A549 (cell line): ENCODE results near the gene SARDH. TPM values are rescaled to one million over a fixed set of nuclear protein-coding genes. Genes with fewer than 3 reads are reported as not detected.

Experiments used
- ATAC-seq, 2 experiments: fragments of 200-7000 bp in 1 of 2; fragments of >200 bp in 1 of 2; cut with Nextera tagmentation in 1 of 2; cut with Tn5 transposase in 1 of 2; 3 replicates each; pipeline versions ENCODE4 v1.8.0 to v1.9.1; 2018 to 2020; ENCODE audit warnings: mild to moderate bottlenecking in 1 of 2, moderate library complexity in 1 of 2
- CTCF ChIA-PET: fragments of 300-600 bp; sonication (Branson Sonifier 250); formaldehyde crosslinking; extraction: SDS; loops from one replicate; lab custom pipeline; 2021; ENCODE audit warnings: antibody characterized with exemption, inconsistent platforms; lab: Yijun Ruan, JAX
- POLR2A ChIA-PET: fragments of 350-600 bp; formaldehyde crosslinking; extraction: SDS; loops from one replicate; lab custom pipeline; 2021; ENCODE audit warnings: antibody characterized with exemption, inconsistent platforms; lab: Yijun Ruan, JAX
- DNase-seq, 2 experiments: peaks; one replicate each; pipeline versions ENCODE4 v3.0.0 to v3.0.0-alpha.2; 2011 to 2016; ENCODE audit warnings: low read depth in 1 of 2, low spot score in 1 of 2
- FAIRE-seq: peaks from 2 replicates; lab custom pipeline; 2011; peaks lifted over from hg19 to GRCh38; lab: Jason Lieb, UNC
- H3K27ac ChIP-seq, 2 experiments: fragments of >200 bp; sonication (Bioruptor Twin); formaldehyde crosslinking; 3 replicates each; pipeline ENCODE4 v1.5.1; 2016 to 2017
- H3K4me1 ChIP-seq: fragments of >200 bp; sonication (Bioruptor Twin); formaldehyde crosslinking; 3 replicates; pipeline ENCODE4 v1.6.1; 2016
- H3K4me2 ChIP-seq: fragments of >200 bp; sonication (Bioruptor Twin); formaldehyde crosslinking; 3 replicates; pipeline ENCODE4 v1.6.1; 2016
- H3K4me3 ChIP-seq: fragments of >200 bp; sonication (Bioruptor Twin); formaldehyde crosslinking; 3 replicates; pipeline ENCODE4 v1.5.1; 2016
- H3K9me3 ChIP-seq: fragments of >200 bp; sonication (Bioruptor Twin); formaldehyde crosslinking; 3 replicates; pipeline ENCODE4 v1.6.1; 2016
- CBX8 ChIP-seq: fragments of 200-600 bp; sonication (generic); IDR thresholded peaks from 2 replicates; pipeline ENCODE4 v1.6.1; 2016
- CHD4 ChIP-seq: fragments of 200-600 bp; sonication (generic); IDR thresholded peaks from 2 replicates; pipeline ENCODE4 v1.6.1; 2016; ENCODE audit warnings: antibody characterized with exemption, mild to moderate bottlenecking, borderline replicate concordance
- EHF ChIP-seq: fragments of 250-450 bp; sonication (Bioruptor Pico); IDR thresholded peaks from 2 replicates; pipeline ENCODE4 v1.5.0; 2020; ENCODE audit warnings: mild to moderate bottlenecking
- EHMT2 ChIP-seq: fragments of 200-600 bp; sonication (generic); IDR thresholded peaks from 2 replicates; pipeline ENCODE4 v1.6.1; 2016; ENCODE audit warnings: antibody characterized with exemption, low read depth, mild to moderate bottlenecking, moderate library complexity
- ESRRA ChIP-seq: fragments of 150-350 bp; IDR thresholded peaks from 2 replicates; pipeline ENCODE4 v1.6.1; 2014; ENCODE audit warnings: mild to moderate bottlenecking, low read length, borderline replicate concordance
- FOSL2 ChIP-seq, 2 experiments: fragments of 450-650 bp in 1 of 2; fragments of >200 bp in 1 of 2; sonication (Bioruptor Twin) in 1 of 2; formaldehyde crosslinking; IDR thresholded peaks; 2 replicates each; pipeline versions ENCODE4 v1.5.0 to v1.6.1; 2016 to 2020; ENCODE audit warnings: mild to moderate bottlenecking in 1 of 2, moderate library complexity in 1 of 2
- FOXS1 ChIP-seq: fragments of 250-450 bp; sonication (Bioruptor Pico); IDR thresholded peaks from 2 replicates; pipeline ENCODE4 v1.5.0; 2020; ENCODE audit warnings: mild to moderate bottlenecking, moderate library complexity
- HDAC2 ChIP-seq: fragments of 200-600 bp; sonication (generic); IDR thresholded peaks from 2 replicates; pipeline ENCODE4 v1.6.1; 2016
- HOXA7 ChIP-seq: fragments of 250-450 bp; sonication (Bioruptor Pico); IDR thresholded peaks from 2 replicates; pipeline ENCODE4 v1.5.0; 2020; ENCODE audit warnings: mild to moderate bottlenecking, moderate library complexity
- HOXB5 ChIP-seq: fragments of 250-450 bp; sonication (Bioruptor Pico); IDR thresholded peaks from 2 replicates; pipeline ENCODE4 v1.5.0; 2020; ENCODE audit warnings: mild to moderate bottlenecking, moderate library complexity
- KDM5A ChIP-seq: fragments of 200-600 bp; sonication (generic); IDR thresholded peaks from 2 replicates; pipeline ENCODE4 v1.6.1; 2016; ENCODE audit warnings: antibody characterized with exemption, mild to moderate bottlenecking
- MYC ChIP-seq: IDR thresholded peaks from 2 replicates; pipeline ENCODE4 v1.6.1; 2012; ENCODE audit warnings: mild to moderate bottlenecking, inconsistent platforms, low read length, improper control_type of control experiment, borderline replicate concordance
- POLR2A ChIP-seq: IDR thresholded peaks from 2 replicates; pipeline ENCODE4 v1.6.1; 2012; ENCODE audit warnings: mild to moderate bottlenecking, low read length
- POLR2AphosphoS2 ChIP-seq: conservative IDR thresholded peaks from 2 replicates; pipeline ENCODE4 v1.6.1; 2012; ENCODE audit warnings: low read length, improper control_type of control experiment, inconsistent platforms
- RAD21 ChIP-seq, 2 experiments: fragments of >200 bp in 1 of 2; sonication (Bioruptor Twin) in 1 of 2; formaldehyde crosslinking in 1 of 2; IDR thresholded peaks in 1 of 2; conservative IDR thresholded peaks in 1 of 2; 2 replicates in 1 of 2; 3 replicates in 1 of 2; pipeline ENCODE4 v1.6.1; 2012 to 2018; ENCODE audit warnings: inconsistent platforms in 1 of 2
- RCOR1 ChIP-seq: fragments of 150-350 bp; IDR thresholded peaks from 2 replicates; pipeline ENCODE4 v1.6.1; 2014; ENCODE audit warnings: antibody characterized with exemption, low read length, low read depth
- RNF2 ChIP-seq: fragments of 200-600 bp; sonication (generic); IDR thresholded peaks from 2 replicates; pipeline ENCODE4 v1.6.1; 2016; ENCODE audit warnings: low read depth, mild to moderate bottlenecking, antibody characterized with exemption, moderate library complexity, borderline replicate concordance
- SMC3 ChIP-seq: fragments of >200 bp; sonication (Bioruptor Twin); formaldehyde crosslinking; IDR thresholded peaks from 3 replicates; pipeline ENCODE4 v1.6.1; 2018; ENCODE audit warnings: inconsistent platforms
- SREBF2 ChIP-seq: fragments of 450-650 bp; IDR thresholded peaks from 2 replicates; pipeline ENCODE4 v1.6.1; 2014; ENCODE audit warnings: mild to moderate bottlenecking, moderate library complexity
- ZFP36 ChIP-seq: fragments of 450-650 bp; IDR thresholded peaks from 2 replicates; pipeline ENCODE4 v1.6.1; 2014; ENCODE audit warnings: borderline replicate concordance; ENCODE audit not compliant: partially characterized antibody
- ZSCAN20 ChIP-seq: fragments of 250-450 bp; sonication (Bioruptor Pico); IDR thresholded peaks from 2 replicates; pipeline ENCODE4 v1.8.0; 2022; ENCODE audit warnings: mild to moderate bottlenecking, moderate library complexity
- WGBS: methylation state at CpG from one replicate; pipeline ENCODE4 v1.1.6; 2017; ENCODE audit errors: missing lambda C conversion rate; 5-methylcytosine and 5-hydroxymethylcytosine counted together
- polyA plus RNA-seq, 4 experiments: library from polyadenylated mRNA; depleted of rRNA in 3 of 4; stranded (reverse); fragments of >200 nt; fragmentation: RNase III in 1 of 4; extraction: RNeasy Plus Mini Kit Qiagen cat#74134 plus additional on column Dnase treatment in 1 of 4; gene quantifications; 2 replicates in 3 of 4; 3 replicates in 1 of 4; pipeline ENCODE4 v1.2.3, GENCODE V29; 2011 to 2017
- TF ChIP-seq, protein P1 (sequence below): IDR thresholded peaks from 2 replicates; pipeline ENCODE4 v1.6.1; 2012
- TF ChIP-seq, protein P2 (sequence below): fragments of 250-450 bp; sonication (Bioruptor Pico); IDR thresholded peaks from 2 replicates; pipeline ENCODE4 v1.5.0; 2021; ENCODE audit warnings: mild to moderate bottlenecking, moderate library complexity, borderline replicate concordance
- TF ChIP-seq, protein P3 (sequence below): fragments of 250-450 bp; sonication (Bioruptor Pico); IDR thresholded peaks from 2 replicates; pipeline ENCODE4 v1.5.0; 2020; ENCODE audit warnings: low read depth, mild to moderate bottlenecking, moderate library complexity
- TF ChIP-seq, protein P4 (sequence below): fragments of >200 bp; sonication (Bioruptor Twin); formaldehyde crosslinking; IDR thresholded peaks from 3 replicates; pipeline ENCODE4 v1.6.1; 2016
- TF ChIP-seq, protein P5 (sequence below): IDR thresholded peaks from 2 replicates; pipeline ENCODE4 v1.6.1; 2012; ENCODE audit warnings: low read depth, borderline replicate concordance
- TF ChIP-seq, protein P6 (sequence below): fragments of >200 bp; sonication (Bioruptor Twin); formaldehyde crosslinking; IDR thresholded peaks from 2 replicates; pipeline ENCODE4 v1.6.1; 2016
- TF ChIP-seq, protein P7 (sequence below): IDR thresholded peaks from 2 replicates; pipeline ENCODE4 v1.6.1; 2012

Gene SARDH
- polyA plus RNA-seq, 2 of the 4 experiments (the other 2 are of a cell fraction): 0.08 TPM; not detected in 1

DNA sequence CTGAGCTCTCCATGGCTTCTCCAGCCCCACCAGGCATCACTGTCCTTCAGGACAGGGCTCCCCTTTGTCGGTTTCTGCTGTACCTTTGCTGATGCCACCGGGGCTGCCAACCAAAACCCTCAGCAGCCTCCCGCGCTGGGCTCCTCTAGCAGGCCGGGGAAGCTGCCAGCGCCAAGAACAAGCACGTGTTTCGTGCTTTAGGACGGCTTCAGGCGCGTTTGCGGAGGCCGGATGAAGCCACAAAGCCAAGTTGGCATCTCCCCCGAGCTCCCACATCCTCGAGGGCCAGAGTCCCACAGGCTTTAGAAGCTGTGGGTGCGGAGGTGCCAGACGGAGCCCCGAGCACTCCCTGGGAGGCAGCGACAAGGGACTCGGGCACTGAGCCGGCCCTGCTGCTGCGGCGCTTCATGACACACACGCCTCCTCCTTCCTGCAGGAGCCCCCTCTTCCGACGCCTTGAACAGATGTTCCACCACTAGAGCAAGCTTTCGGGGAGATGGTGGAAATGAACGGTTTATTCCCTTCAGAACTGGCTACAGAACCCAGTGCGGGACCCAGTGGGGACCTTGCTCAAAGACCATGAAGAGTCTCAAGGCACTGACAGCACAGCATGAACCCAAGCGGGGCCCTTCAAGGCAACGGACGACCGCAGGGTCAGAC lies 36.7 kb downstream of the SARDH start:
- no peak overlapping the region for H3K4me2 ChIP-seq
- FAIRE-seq: no peak
- H3K27ac ChIP-seq: no peak overlapping the region
- 70% methylated on average over 33 of the region's 33 CpGs for WGBS
- no peak for DNase-seq
- H3K4me1 ChIP-seq: no peaks in the 10 kb centered on the region
- H3K4me3 ChIP-seq: no peak overlapping the region
- ATAC-seq: peak in 1 of 2 experiments; percentile 5; a peak in 2 of 6 replicates
- TF ChIP-seq KDM5A (no peak), FOSL2 (IDR thresholded peaks at IDR 0.05) (no peak), FOSL2 (CRISPR knock-in tag; IDR thresholded peaks at IDR 0.05) (no peak), HDAC2 (no peak), RCOR1 (no peak), HOXA7 (CRISPR knock-in tag) (no peak), MYC (no peak), RAD21 (conservative IDR thresholded peaks at IDR 0.05 in 1 of 2, IDR thresholded peaks at IDR 0.05 in 1 of 2) (no peak), FOXS1 (CRISPR knock-in tag) (no peak), SREBF2 (no peak), SMC3 (no peak), EHMT2 (no peak), CBX8 (no peak), EHF (CRISPR knock-in tag) (no peak), HOXB5 (CRISPR knock-in tag) (no peak), ZFP36 (no peak)
- TF ChIP-seq, protein P1, sequence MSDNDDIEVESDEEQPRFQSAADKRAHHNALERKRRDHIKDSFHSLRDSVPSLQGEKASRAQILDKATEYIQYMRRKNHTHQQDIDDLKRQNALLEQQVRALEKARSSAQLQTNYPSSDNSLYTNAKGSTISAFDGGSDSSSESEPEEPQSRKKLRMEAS: no peak
- TF ChIP-seq, protein P2, sequence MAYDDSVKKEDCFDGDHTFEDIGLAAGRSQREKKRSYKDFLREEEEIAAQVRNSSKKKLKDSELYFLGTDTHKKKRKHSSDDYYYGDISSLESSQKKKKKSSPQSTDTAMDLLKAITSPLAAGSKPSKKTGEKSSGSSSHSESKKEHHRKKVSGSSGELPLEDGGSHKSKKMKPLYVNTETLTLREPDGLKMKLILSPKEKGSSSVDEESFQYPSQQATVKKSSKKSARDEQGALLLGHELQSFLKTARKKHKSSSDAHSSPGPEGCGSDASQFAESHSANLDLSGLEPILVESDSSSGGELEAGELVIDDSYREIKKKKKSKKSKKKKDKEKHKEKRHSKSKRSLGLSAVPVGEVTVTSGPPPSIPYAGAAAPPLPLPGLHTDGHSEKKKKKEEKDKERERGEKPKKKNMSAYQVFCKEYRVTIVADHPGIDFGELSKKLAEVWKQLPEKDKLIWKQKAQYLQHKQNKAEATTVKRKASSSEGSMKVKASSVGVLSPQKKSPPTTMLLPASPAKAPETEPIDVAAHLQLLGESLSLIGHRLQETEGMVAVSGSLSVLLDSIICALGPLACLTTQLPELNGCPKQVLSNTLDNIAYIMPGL (CRISPR knock-in tag): no peak
- TF ChIP-seq, protein P3, sequence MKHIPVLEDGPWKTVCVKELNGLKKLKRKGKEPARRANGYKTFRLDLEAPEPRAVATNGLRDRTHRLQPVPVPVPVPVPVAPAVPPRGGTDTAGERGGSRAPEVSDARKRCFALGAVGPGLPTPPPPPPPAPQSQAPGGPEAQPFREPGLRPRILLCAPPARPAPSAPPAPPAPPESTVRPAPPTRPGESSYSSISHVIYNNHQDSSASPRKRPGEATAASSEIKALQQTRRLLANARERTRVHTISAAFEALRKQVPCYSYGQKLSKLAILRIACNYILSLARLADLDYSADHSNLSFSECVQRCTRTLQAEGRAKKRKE (CRISPR knock-in tag): no peak
- TF ChIP-seq, protein P4, sequence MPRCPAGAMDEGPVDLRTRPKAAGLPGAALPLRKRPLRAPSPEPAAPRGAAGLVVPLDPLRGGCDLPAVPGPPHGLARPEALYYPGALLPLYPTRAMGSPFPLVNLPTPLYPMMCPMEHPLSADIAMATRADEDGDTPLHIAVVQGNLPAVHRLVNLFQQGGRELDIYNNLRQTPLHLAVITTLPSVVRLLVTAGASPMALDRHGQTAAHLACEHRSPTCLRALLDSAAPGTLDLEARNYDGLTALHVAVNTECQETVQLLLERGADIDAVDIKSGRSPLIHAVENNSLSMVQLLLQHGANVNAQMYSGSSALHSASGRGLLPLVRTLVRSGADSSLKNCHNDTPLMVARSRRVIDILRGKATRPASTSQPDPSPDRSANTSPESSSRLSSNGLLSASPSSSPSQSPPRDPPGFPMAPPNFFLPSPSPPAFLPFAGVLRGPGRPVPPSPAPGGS: no peak
- TF ChIP-seq, protein P5, sequence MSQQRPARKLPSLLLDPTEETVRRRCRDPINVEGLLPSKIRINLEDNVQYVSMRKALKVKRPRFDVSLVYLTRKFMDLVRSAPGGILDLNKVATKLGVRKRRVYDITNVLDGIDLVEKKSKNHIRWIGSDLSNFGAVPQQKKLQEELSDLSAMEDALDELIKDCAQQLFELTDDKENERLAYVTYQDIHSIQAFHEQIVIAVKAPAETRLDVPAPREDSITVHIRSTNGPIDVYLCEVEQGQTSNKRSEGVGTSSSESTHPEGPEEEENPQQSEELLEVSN: no peak
- POLR2A ChIA-PET: no interaction called here
- H3K9me3 ChIP-seq: no peaks in the 10 kb centered on the region
- CTCF ChIA-PET: interaction anchor here (0.7 kb wide), 1 partner anchor 26 kb away, joined by 3 read pairs; no protein-coding TSS in a partner anchor

DNA sequence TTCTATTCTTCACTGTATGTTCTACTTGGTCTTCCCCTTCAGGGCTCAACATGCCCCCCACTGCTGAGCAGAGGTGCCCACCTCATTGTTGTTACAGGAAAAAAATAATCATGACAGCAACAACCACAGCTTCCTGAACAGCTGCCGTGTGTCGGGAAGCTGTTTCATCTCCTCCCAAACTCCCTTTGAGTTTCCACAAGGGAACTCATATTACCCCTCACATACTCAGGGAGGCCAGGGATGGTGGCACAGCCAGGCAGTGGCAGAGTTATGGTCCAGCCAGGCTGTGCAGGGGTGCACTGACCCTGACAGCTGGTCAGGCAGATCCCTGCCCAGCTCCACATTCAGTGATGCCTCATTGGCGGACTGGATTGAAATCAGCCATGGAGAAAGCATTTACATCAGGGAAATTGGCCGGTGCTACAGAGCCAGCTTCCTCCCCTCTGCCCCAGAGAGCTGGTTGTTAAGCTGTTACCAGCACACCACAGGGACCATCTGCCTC lies 37.3 kb downstream of the SARDH start:
- no peak overlapping the region for H3K4me2 ChIP-seq
- H3K27ac ChIP-seq: no peak overlapping the region
- H3K4me3 ChIP-seq: no peak overlapping the region
- H3K9me3 ChIP-seq: no peaks in the 10 kb centered on the region
- WGBS: 82% methylated on average over 4 of the region's 4 CpGs
- no peak for DNase-seq
- FAIRE-seq: no peak
- ChIA-PET POLR2A (no interaction called here), CTCF (interaction anchor here (0.7 kb wide), 2 partner anchors 26 to 1243 kb away, joined by 3 read pairs; no protein-coding TSS in a partner anchor)
- no peaks in the 10 kb centered on the region for H3K4me1 ChIP-seq
- ATAC-seq: peak; percentile 12 to 45; a peak in 3 of 6 replicates
- TF ChIP-seq, protein P4: no peak
- TF ChIP-seq KDM5A (no peak), POLR2A (no peak), FOXS1 (CRISPR knock-in tag) (no peak), CHD4 (no peak), POLR2AphosphoS2 (no peak), RNF2 (no peak), CBX8 (no peak), ESRRA (no peak), ZSCAN20 (no peak)
- TF ChIP-seq, protein P6, sequence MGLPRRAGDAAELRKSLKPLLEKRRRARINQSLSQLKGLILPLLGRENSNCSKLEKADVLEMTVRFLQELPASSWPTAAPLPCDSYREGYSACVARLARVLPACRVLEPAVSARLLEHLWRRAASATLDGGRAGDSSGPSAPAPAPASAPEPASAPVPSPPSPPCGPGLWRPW: no peak
- TF ChIP-seq, protein P3 (CRISPR knock-in tag): no peak
- TF ChIP-seq, protein P7, sequence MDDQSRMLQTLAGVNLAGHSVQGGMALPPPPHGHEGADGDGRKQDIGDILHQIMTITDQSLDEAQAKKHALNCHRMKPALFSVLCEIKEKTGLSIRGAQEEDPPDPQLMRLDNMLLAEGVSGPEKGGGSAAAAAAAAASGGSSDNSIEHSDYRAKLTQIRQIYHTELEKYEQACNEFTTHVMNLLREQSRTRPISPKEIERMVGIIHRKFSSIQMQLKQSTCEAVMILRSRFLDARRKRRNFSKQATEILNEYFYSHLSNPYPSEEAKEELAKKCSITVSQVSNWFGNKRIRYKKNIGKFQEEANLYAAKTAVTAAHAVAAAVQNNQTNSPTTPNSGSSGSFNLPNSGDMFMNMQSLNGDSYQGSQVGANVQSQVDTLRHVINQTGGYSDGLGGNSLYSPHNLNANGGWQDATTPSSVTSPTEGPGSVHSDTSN: no peak
